ENCODE results near the gene ICE2.
"Not testable (repeated sequence)": the region's sequence is repeated elsewhere in the genome, so short reads cannot be mapped to it uniquely, and the experiment has no call there.

Gene ICE2

DNA sequence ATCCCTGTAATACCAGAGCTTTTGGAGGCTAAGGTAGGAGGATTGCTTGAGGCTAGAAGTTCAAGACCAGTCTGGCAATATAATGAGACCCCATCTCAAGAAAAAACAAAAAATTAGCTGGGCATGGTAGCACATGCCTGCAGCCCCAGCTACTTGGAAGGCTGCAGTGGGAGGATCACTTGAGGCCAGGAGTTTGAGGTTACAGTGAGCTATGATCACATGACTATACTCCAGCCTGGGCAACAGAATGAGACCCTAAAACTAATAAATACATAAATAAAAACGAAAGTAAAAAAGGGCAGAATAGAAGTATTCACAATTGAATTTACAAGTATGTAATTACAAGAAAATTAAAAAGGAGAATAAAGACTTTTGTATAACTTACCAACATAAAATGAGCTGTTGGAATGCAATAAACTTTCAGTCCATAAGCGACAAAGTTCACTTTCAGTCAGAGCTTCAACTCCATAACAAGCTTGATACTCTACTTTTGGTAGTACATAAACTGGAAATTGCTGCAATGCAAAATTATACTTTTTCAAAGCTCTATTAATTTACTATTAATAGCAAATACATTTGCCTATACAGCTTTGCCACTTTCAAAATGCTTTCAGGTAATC is 36.8 kb downstream of the ICE2 start:
- no peak for DNase-seq

DNA sequence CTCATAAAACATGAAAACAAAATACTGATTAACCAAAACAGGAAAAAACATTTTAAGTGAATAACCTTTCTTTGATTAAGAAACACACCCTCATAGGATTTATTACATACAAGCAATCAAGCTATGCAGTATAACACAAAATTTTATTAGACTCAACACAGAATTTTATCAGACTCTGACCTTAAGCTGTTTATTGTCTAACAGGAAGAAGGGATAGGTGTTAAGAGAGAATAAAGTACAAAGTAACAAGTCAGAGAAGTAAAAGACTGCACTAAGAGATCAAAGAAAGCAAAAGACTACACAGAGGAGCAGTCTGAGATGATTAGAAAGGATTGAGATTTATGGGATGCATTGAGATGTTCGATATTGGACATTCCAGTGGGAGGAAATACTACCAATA is 37.6 kb downstream of the ICE2 start:
- no peak for DNase-seq

DNA sequence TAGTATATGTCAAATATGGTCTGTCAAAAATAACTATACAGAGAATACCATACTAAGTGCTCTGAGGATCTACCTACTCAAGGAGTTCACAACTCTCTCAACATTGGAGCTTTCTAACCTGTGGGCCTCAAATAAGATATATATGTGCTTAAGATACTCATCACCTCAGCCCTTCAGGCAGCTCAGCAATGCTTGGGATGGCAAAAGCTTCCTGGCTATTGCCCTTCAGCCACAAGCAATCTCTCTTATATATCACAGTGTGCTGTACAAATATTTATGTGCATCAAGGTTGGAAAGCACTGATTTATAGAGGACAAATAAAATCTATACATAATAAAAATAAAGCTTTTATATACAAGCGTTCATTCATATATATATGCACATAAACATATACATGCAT is 40.3 kb downstream of the ICE2 start:
- no peak for DNase-seq

DNA sequence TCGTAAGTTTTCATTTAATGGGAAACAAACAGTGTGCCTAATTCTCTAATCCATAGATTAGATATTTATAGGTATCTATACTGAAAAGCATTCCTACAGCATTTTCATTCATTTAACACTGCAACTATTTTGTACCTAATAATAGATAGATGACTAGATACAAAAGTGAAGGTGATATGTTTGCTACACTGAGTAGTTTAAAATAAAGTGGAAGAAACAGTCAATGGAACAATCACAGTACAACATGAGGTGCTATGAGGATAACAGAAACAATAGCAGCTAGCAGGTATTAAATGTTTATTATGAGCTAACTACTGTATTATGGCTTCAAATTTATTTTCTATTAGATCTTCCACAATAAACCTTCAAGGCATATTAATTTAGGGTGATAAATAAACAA is 50.0 kb downstream of the ICE2 start:
- DNase-seq: no peak

DNA sequence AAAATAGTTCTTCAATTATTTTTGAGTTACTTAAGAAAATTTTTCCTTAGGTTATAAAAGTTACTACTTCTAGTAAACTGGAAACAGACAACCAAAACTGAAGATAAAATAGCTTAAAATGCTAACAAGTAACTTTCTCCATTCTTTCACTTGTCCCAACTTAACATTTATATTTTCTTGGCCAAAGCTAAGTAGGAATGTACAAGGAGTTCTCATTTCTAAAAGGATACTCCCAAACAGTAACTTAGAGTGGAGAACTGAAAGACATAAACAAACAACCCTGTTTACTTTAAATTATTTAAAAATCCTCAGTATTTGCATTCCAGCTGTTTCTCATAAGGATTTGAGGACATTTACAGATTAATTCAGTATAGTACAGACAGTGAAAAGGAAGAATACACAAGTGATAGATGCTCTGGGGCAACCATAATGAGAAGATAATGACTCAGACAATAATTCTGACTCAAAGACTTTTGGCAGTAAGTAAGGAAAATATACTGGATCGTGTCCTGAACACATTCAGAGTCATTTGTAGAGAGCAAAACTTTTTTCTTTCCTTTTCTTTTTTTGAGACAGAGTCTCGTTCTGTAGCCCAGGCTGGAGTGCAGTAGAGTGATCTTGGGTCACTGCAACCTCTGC is 52.0 kb downstream of the ICE2 start:
- DNase-seq: no peak

DNA sequence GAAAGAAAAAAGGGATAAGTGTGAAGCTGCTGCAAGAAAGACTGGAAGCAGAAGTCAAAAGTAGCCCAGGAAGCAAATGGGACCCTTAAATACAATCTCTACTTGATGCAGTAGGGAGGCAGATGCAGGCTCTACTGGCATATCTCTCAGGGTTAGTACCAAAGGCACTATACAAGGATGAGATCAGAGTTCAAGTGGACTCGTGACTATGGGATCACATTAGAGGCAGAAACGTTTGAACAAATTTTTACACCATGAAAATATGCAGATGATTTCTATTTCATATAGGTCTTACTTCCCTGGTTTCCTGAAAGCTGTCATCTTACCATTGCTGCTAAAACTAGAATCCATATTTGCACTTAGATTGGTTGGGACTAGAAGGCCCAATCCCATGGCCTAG is 53.5 kb downstream of the ICE2 start:
- DNase-seq: no peak

DNA sequence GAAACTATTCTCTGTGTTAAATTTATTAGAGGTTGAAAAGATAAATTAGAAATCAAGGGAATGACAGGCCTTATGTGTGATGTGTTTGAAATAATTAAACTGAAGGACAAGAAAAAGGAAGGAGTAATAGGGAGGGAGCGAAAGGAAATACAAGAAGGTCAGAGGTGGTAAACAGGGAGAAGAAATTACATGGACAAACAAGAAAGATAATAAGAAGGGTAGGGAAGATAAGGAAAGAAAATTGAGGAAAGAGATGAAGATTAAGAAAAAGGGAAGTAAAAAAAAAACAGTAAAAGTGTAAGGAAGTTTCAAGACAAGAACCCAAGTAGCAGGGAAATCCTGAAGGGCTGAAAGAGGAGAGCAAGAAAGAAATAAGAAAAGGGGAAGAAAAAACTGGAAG is 54.9 kb downstream of the ICE2 start:
- DNase-seq: no peak

DNA sequence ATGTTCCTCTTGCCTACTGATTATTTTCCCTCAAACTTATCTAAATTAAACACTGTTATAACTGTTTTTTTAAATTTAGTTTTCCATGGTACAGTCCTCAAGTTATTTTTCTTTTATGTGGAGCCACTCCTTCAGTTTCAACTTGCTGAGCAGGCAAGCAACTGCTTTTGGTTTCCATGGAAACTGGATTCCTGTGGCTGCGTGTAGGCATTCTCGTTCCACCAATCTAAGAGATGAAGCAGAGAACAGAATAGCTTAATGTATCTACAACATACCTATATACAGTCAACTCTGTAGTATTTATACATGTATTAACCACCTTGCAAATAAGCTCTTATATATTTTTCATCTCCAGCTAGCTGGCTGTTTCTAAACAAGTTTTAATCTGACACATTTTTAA is 55.4 kb downstream of the ICE2 start:
- no peak for DNase-seq

DNA sequence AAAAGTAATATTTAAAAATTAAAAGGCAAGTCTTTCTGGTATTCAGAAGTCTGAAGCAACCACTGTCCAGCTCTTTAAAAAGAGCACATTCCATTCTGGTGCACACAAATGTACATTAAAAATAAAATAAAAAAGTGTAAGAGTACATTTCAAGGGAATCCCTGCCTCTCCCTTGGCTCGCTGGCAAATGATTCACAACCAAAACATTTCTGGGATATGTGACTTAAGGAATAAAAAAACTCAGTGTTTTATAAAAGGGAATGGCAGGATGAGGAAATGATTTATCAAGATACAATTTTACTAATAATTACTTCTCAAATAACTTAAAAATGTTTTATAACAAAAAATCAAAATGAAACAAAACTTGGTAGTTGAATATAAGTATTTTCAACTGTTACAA is 57.4 kb downstream of the ICE2 start:
- no peak for DNase-seq

DNA sequence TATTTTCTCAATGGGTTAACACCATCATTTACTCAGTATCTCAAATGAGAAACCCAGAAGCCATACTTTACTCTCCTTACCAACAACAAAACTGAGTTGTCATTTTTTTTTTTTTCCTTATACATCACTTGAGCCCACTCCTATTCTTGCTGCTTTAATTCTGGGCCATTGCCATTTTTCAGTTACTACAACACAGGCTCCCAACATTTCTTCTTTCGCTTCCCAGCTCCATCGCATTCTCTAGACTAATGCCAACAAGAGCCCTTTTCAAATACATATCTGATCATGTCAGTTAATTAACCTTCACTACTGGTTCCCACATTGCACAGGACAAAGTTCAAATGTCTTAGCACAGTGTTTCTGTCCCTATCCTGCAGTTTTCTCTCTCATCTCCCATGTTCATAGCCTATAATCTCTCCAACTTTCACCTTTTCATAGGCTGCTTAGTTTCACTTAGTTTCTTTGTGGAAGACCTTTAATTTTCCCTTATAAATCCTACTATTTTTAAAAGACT is 58.7 kb downstream of the ICE2 start:
- no peak for DNase-seq

DNA sequence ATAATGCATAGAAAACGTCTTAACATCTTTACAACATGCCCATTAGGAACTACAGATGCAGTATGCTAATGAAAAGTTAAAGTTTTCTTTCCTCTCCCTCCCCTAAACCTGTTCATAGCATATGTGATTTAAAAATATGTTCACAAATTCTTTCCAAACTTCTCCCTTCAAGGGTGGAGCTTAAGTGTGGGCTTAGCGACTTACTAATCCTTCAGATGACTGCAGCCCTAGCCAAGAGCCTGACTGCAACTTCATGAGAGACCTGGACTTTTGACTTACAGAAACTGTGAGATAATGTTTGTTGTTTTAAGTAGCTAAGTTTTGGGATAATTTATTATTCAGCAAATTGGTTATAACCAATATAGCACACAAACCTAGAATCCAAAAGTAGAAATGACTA is 59.2 kb downstream of the ICE2 start:
- DNase-seq: no peak

DNA sequence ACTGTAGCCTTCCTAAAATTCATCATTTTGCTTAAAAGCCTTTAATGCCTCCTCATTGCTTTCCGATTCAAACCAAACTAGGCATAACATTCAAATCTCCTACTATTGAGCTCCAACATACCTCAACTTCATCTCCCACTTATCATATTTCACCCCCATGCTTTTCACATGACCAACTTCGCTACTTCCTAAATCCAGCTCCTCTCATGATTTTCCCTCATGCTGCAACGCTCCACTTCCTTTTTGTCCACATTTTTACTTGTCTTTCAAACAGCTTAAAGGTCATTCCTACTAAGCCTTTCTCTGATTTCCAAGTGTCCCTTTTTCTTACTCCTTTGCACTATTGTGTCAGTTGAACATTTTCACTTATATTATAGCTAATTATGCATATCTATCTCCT is 60.8 kb downstream of the ICE2 start:
- DNase-seq: no peak

DNA sequence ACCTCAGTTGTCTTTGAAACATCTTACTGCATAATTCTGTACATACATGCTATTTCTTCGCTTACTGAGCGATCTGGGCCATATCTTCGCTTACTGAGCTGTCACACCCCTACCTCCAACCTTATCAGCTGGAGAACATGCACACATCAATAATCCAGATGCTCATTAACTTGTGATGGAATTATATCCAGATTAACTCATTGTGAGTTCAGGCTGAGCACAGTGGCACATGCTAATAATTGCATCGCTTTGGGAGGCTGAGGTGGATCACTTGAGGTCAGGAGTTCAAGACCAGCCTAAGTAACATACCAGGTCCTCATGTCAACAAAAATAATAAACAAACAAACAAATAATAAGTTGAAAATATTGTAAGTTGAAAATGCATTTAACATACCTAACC is 61.8 kb downstream of the ICE2 start:
- no peak for DNase-seq

DNA sequence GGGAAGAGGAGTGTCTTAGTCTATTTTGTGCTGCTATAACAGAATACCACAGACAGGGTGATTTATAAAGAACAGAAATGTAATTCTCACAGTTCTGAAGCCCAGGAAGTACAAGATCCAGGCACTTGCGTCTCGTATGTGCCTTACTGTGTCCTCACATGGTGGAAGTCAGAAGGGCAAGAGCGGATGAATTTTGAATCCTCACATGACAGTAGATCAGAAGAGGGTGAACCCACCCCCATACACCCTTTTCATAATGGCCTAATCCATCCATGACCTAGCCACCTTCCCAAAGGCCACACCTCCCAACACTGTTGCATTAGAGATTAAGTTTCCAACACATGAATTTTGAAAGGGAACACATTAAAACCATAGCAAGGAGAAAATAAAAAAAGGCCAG is 62.5 kb downstream of the ICE2 start:
- no peak for DNase-seq

DNA sequence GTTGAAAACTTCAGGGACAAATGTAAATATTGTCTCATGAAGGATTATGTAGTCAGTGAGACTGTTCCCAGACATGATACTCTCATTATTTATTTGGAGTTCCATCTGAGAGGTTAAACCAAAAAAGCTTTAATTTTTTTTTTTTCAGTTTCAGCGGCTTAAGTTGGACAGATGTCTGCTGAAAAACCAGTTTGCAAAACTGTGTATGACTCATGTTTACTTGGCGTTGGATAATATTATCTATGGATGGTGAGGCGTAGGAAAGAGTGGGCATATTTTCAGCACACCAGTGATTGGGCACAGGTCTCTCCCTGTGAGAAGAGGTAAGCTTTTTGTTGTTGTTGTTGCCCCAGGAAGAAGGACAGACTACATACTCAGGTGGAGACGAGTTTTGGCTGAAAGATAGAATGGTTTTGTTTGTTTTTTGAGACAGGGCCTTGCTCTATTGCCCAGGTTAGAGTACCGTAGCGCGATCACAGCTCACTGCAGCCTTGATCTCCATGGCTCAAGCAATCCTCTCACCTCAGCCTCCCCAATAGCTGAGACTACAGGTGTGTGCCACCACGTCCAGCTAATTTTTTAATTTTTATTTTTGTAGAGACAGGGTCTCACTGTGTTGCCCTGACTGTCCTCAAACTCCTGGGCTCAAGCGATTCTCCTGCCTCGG is 64.8 kb downstream of the ICE2 start:
- no peak for DNase-seq

DNA sequence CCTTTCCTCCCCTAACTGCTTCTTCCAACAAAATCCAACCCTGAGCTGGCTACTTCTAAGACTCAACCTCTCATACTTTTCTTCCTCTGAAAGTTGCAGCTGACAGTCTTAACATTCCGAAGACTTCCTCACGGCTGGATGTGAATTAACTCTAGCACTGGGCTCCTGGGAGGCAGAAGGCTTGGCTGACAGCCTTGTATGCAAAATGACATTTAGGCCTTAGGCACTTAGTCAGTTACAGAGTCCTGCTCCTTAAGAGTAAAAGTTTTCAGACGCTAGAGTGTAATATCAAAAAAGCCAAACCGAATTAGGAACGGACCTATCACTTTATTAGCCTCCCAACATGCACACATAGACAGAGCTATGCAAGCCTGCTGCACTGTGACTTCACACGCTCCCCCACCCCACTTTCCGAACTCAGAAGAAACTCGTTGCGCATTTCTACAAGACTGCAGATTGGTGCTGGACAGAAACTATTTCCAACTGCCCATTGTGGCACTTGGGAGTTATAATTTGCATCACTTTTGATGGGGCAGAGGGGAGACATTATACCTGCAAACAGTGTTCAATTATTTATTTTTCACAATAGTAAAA is 65.6 kb downstream of the ICE2 start:
- DNase-seq: no peak

DNA sequence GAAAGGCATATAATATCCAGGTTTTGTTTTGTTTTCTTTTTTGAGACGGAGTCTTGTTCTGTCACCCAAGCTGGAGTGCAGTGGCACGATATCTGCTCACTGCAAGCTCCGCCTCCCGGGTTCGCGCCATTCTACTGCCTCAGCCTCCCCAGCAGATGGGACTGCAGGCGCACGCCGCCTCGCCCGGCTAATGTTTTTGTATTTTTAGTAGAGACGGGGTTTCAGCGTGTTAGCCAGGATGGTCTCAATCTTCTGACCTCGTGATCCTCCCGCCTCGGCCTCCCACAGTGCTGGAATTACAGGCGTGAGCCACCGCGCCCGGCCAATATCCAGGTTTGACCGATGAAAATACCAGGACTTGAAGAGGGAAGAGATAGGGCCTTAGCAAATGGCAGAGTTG is 66.1 kb downstream of the ICE2 start:
- DNase-seq: not testable (repeated sequence)

DNA sequence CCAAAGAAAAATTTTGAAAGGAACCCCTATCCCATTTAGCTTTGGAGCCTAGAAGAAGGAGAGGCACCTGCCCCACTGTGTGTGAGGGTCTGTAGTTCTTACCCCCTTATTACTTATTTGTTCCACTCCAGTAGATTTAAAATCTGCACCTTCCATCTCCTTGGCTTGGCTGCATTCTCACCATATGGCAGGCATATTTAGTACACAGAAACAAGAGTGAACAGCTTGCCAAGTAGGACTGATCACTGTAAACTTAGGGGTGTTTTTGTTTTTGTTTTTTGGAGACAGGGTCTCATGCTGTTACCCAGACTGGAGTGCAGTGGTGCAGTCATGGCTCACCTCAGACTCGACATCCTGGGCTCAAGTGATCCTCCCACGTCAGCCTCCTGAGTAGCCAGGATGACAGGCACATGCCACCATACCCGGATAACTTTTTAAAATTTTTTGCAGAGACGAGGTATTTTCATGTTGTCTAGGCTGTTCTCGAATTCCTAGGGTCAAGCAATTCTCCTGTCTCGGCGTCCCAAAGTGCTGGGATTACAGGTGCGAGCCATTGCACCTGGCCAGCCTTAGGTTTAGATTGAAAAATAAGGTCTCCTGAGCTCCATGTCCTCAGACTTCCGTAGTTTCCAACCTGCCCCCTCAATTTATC is 67.0 kb downstream of the ICE2 start:
- no peak for DNase-seq

DNA sequence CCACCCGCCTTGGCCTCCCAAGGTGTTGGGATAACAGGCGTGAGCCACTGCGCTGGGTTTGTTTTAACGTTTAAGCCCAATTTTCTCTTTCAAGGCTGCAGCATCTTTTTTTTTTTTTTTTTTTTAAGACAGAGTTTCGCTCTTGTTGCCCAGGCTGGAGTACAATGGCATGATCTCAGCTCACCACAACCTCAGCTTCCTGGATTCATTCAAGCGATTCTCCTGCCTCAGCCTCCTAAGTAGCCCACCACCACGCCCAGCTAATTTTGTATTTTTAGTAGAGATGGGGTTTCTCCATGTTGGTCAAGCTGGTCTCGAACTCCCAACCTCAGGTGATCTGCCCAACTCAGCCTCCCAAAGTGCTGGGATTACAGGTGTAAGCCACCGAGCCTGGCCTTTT is 68.6 kb downstream of the ICE2 start:
- DNase-seq: not testable (repeated sequence)

DNA sequence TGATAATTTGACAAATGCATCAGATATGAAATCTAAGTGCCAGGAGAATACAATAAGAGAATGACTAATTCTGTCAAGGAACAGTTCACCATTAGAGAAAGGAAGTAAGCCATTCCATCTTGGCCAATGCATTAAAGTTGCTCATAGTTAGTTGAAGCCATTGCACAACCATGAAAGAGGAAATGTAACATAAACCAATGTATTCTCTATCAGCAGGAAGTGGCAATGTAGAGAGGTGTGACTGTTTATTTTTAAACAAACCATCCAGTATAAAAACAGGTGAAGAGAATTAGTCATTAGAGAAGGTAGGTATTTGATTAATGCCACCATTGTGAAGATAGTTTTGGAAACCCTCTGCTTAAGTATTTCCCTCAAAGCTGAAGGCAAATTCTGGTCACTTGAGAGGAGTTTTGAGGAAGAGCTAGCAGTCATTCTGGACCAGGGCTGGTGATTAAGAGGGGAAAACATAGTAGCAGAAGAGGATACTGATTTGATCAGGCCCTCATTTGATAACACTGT is 70.4 kb downstream of the ICE2 start:
- no peak for DNase-seq

DNA sequence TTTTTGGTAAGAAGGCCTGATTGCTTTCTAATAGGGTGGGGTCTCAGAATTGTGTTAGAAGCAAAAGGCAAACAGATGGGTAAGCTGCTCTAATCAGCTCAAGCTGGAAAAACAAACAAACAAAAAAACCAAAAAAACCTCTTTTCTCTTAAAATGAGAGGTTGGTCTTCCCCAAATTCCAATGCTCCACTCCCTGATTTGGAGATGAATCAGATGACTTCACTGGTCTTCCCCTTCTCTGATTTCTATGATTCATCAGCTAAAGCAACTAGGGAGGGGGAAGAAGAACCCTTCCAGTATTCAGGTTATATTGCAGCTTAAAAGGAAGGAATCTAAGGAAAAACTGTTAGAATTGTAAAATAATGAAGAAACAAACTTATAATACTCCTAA is 71.5 kb downstream of the ICE2 start:
- DNase-seq: no peak

DNA sequence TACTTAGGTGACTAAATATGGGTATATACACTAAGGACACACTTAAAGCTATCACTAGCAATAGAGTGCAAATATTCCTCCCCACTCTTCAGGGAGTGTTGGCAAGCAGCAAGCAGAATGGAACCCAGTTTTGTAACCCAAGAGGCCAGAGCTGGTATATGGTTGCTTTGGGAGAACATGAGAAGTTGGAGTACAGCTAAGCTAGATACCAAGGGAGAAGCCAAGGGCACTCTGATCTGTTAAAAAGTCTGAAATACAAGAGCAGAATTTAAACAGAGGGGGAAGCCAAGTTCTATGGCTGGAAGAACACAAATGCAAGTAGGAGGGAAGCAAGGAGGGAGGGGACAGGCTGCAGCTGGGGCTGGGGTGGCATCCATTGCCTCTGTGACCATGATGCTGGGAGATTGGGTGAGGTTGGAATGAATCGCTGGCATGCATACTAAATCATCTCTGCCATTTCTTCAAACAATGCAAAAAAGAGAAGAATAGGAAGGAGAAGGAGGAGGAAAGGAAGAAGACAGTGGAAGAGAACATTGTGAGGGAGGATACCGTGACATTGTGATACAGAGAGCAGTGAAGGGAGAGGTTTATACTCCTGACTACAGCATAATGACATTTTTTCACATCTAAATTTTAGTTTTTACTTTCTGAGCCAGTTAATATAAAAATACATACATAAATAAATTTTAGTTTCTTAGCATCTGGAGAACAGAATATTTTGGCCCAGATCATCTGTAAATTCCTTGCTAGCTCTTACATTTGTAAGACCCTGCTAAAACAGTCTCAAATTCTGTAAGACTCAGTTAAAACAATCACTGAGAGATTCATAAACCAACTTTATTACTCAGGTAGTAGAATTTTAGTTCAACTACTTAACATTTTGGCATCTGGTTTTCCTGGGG is 72.2 kb downstream of the ICE2 start:
- no peak for DNase-seq
